Fibroblast of lung (primary cell): Measurements from ENCODE around the gene MIER1.

Source experiments
- CTCF ChIP-seq, 2 donors: IDR thresholded peaks in 1 of 2; conservative IDR thresholded peaks in 1 of 2; 1 replicate in 1 of 2; 2 replicates in 1 of 2; pipeline ENCODE4 v1.5.1; 2011 to 2012; ENCODE audit warnings: low read length in 2 of 2, control low read depth in 1 of 2, inconsistent platforms in 1 of 2, low read depth in 1 of 2, mild to moderate bottlenecking in 1 of 2
- EZH2 ChIP-seq: IDR thresholded peaks from 2 replicates; pipeline ENCODE4 v1.5.1; 2012; ENCODE audit warnings: low read length, control low read depth, mild to moderate bottlenecking; ENCODE audit errors: missing control alignments

GRCh38 chr1:66917476-66917875 lies 7.3 kb upstream of the MIER1 start:
- no peak for TF ChIP-seq EZH2
- no peak for TF ChIP-seq CTCF (conservative IDR thresholded peaks at IDR 0.05 in 1 of 2, IDR thresholded peaks at IDR 0.05 in 1 of 2; ENCODE audit: low read depth in 1 of 2, low read length in 2 of 2)
